Measurements from ENCODE around the gene TCF12. TPM values are rescaled to one million over a fixed set of nuclear protein-coding genes. Genes with fewer than 3 reads are reported as not detected.

Gene TCF12
- total RNA-seq, 1 donor from 2014 or later, result 106 TPM

DNA sequence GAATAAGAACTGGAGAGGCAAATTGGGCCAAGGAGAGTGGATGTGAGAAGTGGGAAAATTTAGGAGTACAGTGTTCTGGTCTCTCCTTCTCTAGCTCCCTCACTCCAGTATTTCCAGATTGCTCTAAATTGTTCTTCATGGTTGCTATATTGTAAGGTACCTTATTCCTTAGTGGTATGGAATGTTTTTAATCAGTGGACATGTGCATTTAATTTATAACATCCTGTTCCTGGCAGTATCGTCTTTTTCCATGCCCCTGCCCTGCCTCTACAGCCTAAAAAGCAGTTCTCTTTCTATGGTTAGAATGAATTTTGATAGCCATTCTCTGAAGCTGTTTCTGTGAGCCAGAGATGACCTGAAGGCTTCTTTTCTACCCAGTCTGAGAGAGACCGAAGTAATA lies 180.5 kb downstream of the TCF12 start:
- Mint-ChIP-seq H3K36me3 (ENCODE audit: low read depth) (peaks cover 3% of the 10 kb centered on the region), H3K4me1 (ENCODE audit: low read depth) (peaks cover 5% of the 10 kb centered on the region), H3K27ac (ENCODE audit: unreplicated experiment) (no peak overlapping the region), H3K9me3 (ENCODE audit: low read depth) (no peaks in the 10 kb centered on the region), H3K27me3 (ENCODE audit: low read depth) (no peaks in the 10 kb centered on the region), H3K4me3 (ENCODE audit: unreplicated experiment) (no peak overlapping the region)
- TF ChIP-seq, protein P1, sequence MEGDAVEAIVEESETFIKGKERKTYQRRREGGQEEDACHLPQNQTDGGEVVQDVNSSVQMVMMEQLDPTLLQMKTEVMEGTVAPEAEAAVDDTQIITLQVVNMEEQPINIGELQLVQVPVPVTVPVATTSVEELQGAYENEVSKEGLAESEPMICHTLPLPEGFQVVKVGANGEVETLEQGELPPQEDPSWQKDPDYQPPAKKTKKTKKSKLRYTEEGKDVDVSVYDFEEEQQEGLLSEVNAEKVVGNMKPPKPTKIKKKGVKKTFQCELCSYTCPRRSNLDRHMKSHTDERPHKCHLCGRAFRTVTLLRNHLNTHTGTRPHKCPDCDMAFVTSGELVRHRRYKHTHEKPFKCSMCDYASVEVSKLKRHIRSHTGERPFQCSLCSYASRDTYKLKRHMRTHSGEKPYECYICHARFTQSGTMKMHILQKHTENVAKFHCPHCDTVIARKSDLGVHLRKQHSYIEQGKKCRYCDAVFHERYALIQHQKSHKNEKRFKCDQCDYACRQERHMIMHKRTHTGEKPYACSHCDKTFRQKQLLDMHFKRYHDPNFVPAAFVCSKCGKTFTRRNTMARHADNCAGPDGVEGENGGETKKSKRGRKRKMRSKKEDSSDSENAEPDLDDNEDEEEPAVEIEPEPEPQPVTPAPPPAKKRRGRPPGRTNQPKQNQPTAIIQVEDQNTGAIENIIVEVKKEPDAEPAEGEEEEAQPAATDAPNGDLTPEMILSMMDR (IDR thresholded peaks at IDR 0.05), result no peak
- DNase-seq (ENCODE audit: low spot score), result no peak

DNA sequence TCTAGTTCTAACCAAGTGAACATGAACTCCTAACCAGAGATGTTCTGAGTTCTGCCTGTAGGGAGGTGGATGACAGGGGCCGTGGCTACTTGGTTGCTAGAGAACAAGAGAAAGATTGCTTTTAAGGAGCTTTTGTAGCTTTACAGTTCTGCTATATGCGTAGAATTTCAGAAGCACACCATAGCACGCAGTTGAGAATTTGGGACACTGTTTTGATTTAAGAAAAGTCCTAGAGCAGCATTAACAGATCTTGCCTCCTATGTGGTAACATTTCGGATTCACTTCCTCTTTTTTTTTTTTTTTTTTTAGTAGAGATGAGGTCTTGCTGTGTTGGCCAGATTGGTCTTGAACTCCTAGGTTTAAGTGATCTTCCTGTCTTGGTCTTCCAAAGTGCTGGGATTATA lies 181.7 kb downstream of the TCF12 start:
- H3K27ac Mint-ChIP-seq (ENCODE audit: unreplicated experiment), result no peak overlapping the region
- no peak for DNase-seq (ENCODE audit: low spot score)
- H3K36me3 Mint-ChIP-seq (ENCODE audit: low read depth), result peaks cover 3% of the 10 kb centered on the region
- no peak overlapping the region for H3K4me3 Mint-ChIP-seq (ENCODE audit: unreplicated experiment)
- H3K27me3 Mint-ChIP-seq (ENCODE audit: low read depth), result no peaks in the 10 kb centered on the region
- no peaks in the 10 kb centered on the region for H3K9me3 Mint-ChIP-seq (ENCODE audit: low read depth)
- TF ChIP-seq, protein P1 (IDR thresholded peaks at IDR 0.05), result no peak
- peaks cover 3% of the 10 kb centered on the region for H3K4me1 Mint-ChIP-seq (ENCODE audit: low read depth)

- TF ChIP-seq, protein P1 (IDR thresholded peaks at IDR 0.05), result no peak
- Mint-ChIP-seq H3K36me3 (ENCODE audit: low read depth) (peaks cover 13% of the 10 kb centered on the region), H3K4me3 (ENCODE audit: unreplicated experiment) (no peak overlapping the region), H3K27me3 (ENCODE audit: low read depth) (no peaks in the 10 kb centered on the region), H3K9me3 (ENCODE audit: low read depth) (no peaks in the 10 kb centered on the region), H3K4me1 (ENCODE audit: low read depth) (peaks cover 3% of the 10 kb centered on the region), H3K27ac (ENCODE audit: unreplicated experiment) (peak overlapping the region; percentile 12)
- no peak for DNase-seq (ENCODE audit: low spot score)
Measured at GRCh38 chr15:57102858-57103257, 184.4 kb downstream of the TCF12 start.

DNA sequence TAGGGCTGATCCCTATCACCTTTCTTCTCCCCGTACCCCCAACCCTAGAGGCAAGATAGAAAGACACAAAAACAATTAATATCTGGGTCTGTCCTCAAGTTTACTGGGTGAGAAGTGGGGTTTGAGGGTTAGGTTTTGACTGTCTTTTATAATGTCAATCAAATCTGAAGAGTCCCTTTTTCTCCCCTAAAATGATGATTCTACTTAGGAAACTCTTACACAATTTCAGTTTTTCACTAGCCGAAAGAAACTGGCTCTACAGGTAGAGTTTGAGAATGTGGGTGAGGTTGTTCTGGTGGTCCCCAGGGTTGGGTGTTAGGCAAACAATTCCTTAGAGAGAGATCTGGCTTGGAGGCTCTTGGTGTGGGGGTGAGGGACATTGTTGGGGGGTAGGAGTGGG lies 189.9 kb downstream of the TCF12 start:
- Mint-ChIP-seq H3K9me3 (ENCODE audit: low read depth) (no peaks in the 10 kb centered on the region), H3K27me3 (ENCODE audit: low read depth) (no peaks in the 10 kb centered on the region), H3K4me3 (ENCODE audit: unreplicated experiment) (no peak overlapping the region), H3K4me1 (ENCODE audit: low read depth) (peaks cover 23% of the 10 kb centered on the region), H3K36me3 (ENCODE audit: low read depth) (peaks cover 10% of the 10 kb centered on the region), H3K27ac (ENCODE audit: unreplicated experiment) (no peak overlapping the region)
- no peak for DNase-seq (ENCODE audit: low spot score)
- TF ChIP-seq, protein P1 (IDR thresholded peaks at IDR 0.05), result no peak

DNA sequence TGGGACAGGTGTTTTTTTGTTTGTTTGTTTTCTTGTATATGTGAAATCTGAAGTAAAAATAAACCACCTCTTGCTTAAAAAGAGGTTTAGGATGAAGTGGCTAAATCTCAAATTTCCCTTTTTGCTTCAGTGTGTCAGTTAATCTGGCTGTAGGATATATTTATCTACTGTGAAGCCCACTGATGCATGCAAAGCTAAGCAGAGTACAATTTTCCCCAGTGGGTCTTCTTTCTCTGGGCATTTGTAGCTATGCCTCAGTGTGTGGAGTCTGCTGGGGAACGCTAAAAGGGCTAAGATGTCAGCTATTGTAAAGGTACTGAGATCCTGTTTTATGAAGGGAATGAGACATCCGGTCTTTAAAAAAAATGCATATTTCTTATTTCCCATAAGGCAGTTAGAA lies 190.6 kb downstream of the TCF12 start:
- DNase-seq (ENCODE audit: low spot score), result no peak
- no peak overlapping the region for H3K4me3 Mint-ChIP-seq (ENCODE audit: unreplicated experiment)
- no peaks in the 10 kb centered on the region for H3K27me3 Mint-ChIP-seq (ENCODE audit: low read depth)
- H3K4me1 Mint-ChIP-seq (ENCODE audit: low read depth), result peaks cover 27% of the 10 kb centered on the region
- TF ChIP-seq, protein P1 (IDR thresholded peaks at IDR 0.05), result no peak
- no peak overlapping the region for H3K27ac Mint-ChIP-seq (ENCODE audit: unreplicated experiment)
- H3K9me3 Mint-ChIP-seq (ENCODE audit: low read depth), result no peaks in the 10 kb centered on the region
- H3K36me3 Mint-ChIP-seq (ENCODE audit: low read depth), result peaks cover 10% of the 10 kb centered on the region

All from chondrocyte (in vitro differentiated cells).